A673 (cell line): ENCODE data around the gene VIT. TPM values are rescaled to one million over a fixed set of nuclear protein-coding genes. Genes with fewer than 3 reads are reported as not detected.

ENCODE experiments used
- BruUV-seq: library from RNA; stranded (reverse); fragments of 400-500 nt; replicated peaks from 2 replicates; lab custom pipeline; 2021; lab: Mats Ljungman, UMichigan
- CTCF ChIA-PET: fragments of 300-600 bp; sonication (Branson Sonifier 250); formaldehyde crosslinking; loops from one replicate; lab custom pipeline; 2022; ENCODE audit warnings: antibody characterized with exemption; lab: Charles Lee
- POLR2A ChIA-PET: fragments of 300-600 bp; sonication (Branson Sonifier 250); formaldehyde crosslinking; loops from one replicate; lab custom pipeline; 2022; ENCODE audit warnings: antibody characterized with exemption; ENCODE audit not compliant: low non-redundant PET; lab: Charles Lee
- DNase-seq: peaks from one replicate; pipeline ENCODE4 v3.0.0-alpha.2; 2015; ENCODE audit warnings: low spot score
- H3K27ac ChIP-seq: fragments of 200-600 bp; sonication (generic); 2 replicates; pipeline ENCODE4 v1.5.1; 2016; ENCODE audit warnings: mixed run types, low read depth, mild to moderate bottlenecking, mixed read lengths, antibody characterized with exemption, low read length; ENCODE audit not compliant: poor library complexity, severe bottlenecking
- H3K27me3 ChIP-seq: fragments of 200-600 bp; sonication (generic); replicated peaks from 2 replicates; pipeline ENCODE4 v1.6.1; 2017; ENCODE audit warnings: mixed run types, low read depth, mild to moderate bottlenecking, mixed read lengths, antibody characterized with exemption, low read length; ENCODE audit not compliant: insufficient read depth, poor library complexity
- H3K36me3 ChIP-seq: fragments of 200-600 bp; sonication (generic); 2 replicates; pipeline ENCODE4 v1.6.1; 2016; ENCODE audit warnings: mixed run types, mild to moderate bottlenecking, mixed read lengths, antibody characterized with exemption, low read length; ENCODE audit not compliant: insufficient read depth, poor library complexity, severe bottlenecking
- H3K4me1 ChIP-seq: fragments of 200-600 bp; sonication (generic); 2 replicates; pipeline ENCODE4 v1.6.1; 2017; ENCODE audit warnings: mixed run types, mild to moderate bottlenecking, mixed read lengths, antibody characterized with exemption, low read length; ENCODE audit not compliant: insufficient read depth, poor library complexity, severe bottlenecking
- H3K4me3 ChIP-seq: fragments of 200-600 bp; sonication (generic); 2 replicates; pipeline ENCODE4 v1.5.1; 2016; ENCODE audit warnings: low read depth, mixed run types, mild to moderate bottlenecking, mixed read lengths, low read length; ENCODE audit not compliant: poor library complexity, severe bottlenecking
- H3K9me3 ChIP-seq: fragments of 200-600 bp; sonication (generic); 2 replicates; pipeline ENCODE4 v1.6.1; 2016; ENCODE audit warnings: mixed run types, low read depth, mild to moderate bottlenecking, mixed read lengths, antibody characterized with exemption, low read length; ENCODE audit not compliant: poor library complexity, severe bottlenecking
- EZH2 ChIP-seq: fragments of 200-600 bp; sonication (generic); IDR thresholded peaks from 2 replicates; pipeline ENCODE4 v1.6.1; 2017; ENCODE audit warnings: borderline replicate concordance, low read depth, mild to moderate bottlenecking, mixed read lengths, antibody characterized with exemption, low read length; ENCODE audit not compliant: poor library complexity, severe bottlenecking
- intact Hi-C: fragments of 100-400 bp; cut with micrococcal nuclease; formaldehyde crosslinking; loops from one replicate; pipeline ENCODE4 v1.10.0; 2022; ENCODE audit not compliant: unreplicated experiment
- total RNA-seq: library from RNA; stranded (reverse); gene quantifications from 2 replicates; pipeline ENCODE4 v1.2.3, GENCODE V29; 2021
- TF ChIP-seq, protein P1 (sequence below): fragments of 300-800, 200-600 bp; sonication (generic); conservative IDR thresholded peaks from 2 replicates; pipeline ENCODE4 v1.5.1; 2017; ENCODE audit warnings: low read depth, mild to moderate bottlenecking, antibody characterized with exemption, low read length, moderate library complexity, mixed read lengths

VIT gene
- total RNA-seq, 1 experiment from 2014 or later, result not detected

GRCh38 chr2:36727550-36727949, 31.0 kb downstream of the VIT start:
- H3K4me1 ChIP-seq, result peaks cover 4% of the 10 kb centered on the region
- no peaks in the 10 kb centered on the region for H3K36me3 ChIP-seq
- no peak for DNase-seq
- no peak overlapping the region for H3K27ac ChIP-seq
- no peaks in the 10 kb centered on the region for H3K9me3 ChIP-seq
- no peak for TF ChIP-seq EZH2
- TF ChIP-seq, protein P1, sequence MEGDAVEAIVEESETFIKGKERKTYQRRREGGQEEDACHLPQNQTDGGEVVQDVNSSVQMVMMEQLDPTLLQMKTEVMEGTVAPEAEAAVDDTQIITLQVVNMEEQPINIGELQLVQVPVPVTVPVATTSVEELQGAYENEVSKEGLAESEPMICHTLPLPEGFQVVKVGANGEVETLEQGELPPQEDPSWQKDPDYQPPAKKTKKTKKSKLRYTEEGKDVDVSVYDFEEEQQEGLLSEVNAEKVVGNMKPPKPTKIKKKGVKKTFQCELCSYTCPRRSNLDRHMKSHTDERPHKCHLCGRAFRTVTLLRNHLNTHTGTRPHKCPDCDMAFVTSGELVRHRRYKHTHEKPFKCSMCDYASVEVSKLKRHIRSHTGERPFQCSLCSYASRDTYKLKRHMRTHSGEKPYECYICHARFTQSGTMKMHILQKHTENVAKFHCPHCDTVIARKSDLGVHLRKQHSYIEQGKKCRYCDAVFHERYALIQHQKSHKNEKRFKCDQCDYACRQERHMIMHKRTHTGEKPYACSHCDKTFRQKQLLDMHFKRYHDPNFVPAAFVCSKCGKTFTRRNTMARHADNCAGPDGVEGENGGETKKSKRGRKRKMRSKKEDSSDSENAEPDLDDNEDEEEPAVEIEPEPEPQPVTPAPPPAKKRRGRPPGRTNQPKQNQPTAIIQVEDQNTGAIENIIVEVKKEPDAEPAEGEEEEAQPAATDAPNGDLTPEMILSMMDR, result no peak
- BruUV-seq, result no TSS peak
- intact Hi-C loops, result no loop called here
- no peak overlapping the region for H3K4me3 ChIP-seq
- CTCF ChIA-PET, result interaction anchor here (0.6 kb wide), 1 partner anchor 49 kb away, joined by 3 read pairs; no protein-coding TSS in a partner anchor
- no peaks in the 10 kb centered on the region for H3K27me3 ChIP-seq
- POLR2A ChIA-PET, result no interaction called here

DNA sequence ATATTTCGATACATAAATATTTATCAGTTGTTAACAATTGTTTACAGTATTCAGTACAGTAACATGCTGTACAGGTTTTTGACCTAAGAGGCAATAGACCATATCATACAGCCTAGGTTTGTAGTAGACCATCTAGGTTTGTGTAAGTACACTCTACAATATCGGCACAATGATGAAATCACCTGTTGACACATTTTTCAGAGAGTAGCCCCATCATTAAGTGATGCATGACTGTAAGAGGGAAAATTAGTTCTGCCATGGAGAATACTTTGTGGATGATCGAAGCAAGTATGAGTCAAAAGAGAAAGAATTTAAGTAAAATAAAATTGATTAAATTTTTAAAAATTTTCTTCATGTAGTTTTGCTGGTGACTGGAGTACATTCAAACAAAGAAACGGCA, 32.6 kb downstream of the VIT start:
- H3K27me3 ChIP-seq, result no peaks in the 10 kb centered on the region
- CTCF ChIA-PET, result no interaction called here
- intact Hi-C loops, result no loop called here
- H3K4me1 ChIP-seq, result peaks cover 4% of the 10 kb centered on the region
- DNase-seq, result no peak
- H3K9me3 ChIP-seq, result no peaks in the 10 kb centered on the region
- H3K27ac ChIP-seq, result no peak overlapping the region
- no peak for TF ChIP-seq EZH2
- TF ChIP-seq, protein P1, result no peak
- no TSS peak for BruUV-seq
- POLR2A ChIA-PET, result no interaction called here
- H3K4me3 ChIP-seq, result no peak overlapping the region
- no peaks in the 10 kb centered on the region for H3K36me3 ChIP-seq

DNA sequence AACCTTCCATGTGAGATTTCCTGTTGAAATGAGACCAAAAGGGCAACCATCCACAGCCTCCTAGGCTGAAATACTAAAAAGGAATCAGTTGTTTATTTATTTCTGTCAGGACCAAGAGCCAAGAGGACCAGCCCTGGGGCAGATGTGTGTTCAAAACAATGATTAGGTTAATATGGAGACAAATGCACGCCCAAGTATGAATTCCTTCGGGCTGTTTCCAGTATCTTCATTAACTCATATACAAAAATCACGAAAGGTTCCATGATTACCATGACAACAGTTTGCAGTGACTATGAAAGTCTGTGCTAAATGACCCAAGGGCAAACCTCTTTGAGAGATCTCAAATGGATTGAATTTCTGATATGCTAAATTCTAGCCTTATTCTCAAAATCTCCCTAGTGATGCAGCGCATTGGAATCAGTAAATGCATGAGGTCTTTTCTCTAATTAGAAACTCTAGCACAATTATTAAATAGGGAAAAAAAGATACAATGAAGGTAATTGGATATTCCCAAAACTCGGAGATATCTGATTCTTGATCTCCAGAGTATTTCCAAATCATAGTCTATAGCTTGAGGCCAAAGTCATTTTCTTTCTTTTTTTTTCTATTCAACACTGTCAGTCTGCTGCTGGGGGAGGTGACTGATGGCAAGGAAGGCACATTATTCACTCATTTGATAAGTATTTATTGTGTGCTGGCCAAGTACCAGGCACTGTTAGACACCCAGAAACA, 35.6 kb downstream of the VIT start:
- Histone ChIP-seq H3K4me3 (no peak overlapping the region), H3K27me3 (no peaks in the 10 kb centered on the region), H3K4me1 (peaks cover 4% of the 10 kb centered on the region), H3K27ac (no peak overlapping the region), H3K9me3 (no peaks in the 10 kb centered on the region), H3K36me3 (no peaks in the 10 kb centered on the region)
- DNase-seq, result no peak
- TF ChIP-seq, protein P1, result no peak
- TF ChIP-seq EZH2, result no peak
- BruUV-seq, result no TSS peak
- intact Hi-C loops, result no loop called here
- POLR2A ChIA-PET, result no interaction called here
- CTCF ChIA-PET, result no interaction called here
